ENCODE measurements around the gene SH2D5.
"Not testable (repeated sequence)": the region's sequence is repeated elsewhere in the genome, so short reads cannot be mapped to it uniquely, and the experiment has no call there.

The SH2D5 gene

DNA sequence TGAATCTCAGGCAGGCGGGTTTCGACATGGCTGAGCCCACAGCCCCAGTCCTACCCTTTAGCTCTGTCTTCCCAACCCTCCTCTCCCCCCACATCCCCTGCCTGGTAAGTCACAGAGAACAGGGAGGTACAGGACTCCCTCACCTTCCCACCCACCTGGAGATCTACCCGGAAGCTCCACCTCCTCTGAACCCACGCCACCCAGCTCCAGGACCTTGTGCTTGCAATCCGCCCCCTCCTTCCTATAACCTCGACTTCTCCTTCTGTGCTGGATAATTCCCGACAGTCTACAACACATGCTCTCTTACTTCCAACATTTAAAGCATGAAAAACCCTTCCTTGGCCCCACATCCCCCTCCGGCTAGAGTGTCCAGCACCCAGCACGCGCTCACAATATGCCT is 37.0 kb downstream of the SH2D5 start:
- DNase-seq (ENCODE audit: low read depth in 3 of 3), result no peak

- DNase-seq (ENCODE audit: low read depth in 3 of 3), result no peak
Measured at GRCh38 chr1:20693623-20694022, 38.9 kb downstream of the SH2D5 start.

DNA sequence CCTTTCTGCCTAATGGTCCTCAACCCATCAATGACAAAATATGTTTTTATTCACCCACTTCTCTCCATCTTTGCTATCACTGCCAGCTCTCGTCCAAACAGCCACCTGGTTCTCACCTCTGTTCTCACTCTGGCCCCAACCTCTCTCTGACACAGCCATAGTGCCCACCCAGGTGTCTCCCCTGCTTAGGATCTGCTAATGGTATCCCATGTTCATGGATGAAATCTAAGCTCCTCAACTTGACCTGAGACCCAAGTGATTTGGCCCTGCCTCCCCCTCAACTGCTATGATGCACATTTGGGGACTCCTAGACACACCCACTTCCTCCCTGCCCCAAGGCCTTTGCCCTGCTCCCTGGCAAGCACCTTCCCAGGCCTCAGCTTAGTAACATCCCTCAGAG is 40.6 kb downstream of the SH2D5 start:
- DNase-seq (ENCODE audit: low read depth in 3 of 3), result no peak

- no peak for DNase-seq (ENCODE audit: low read depth in 3 of 3)
Measured at GRCh38 chr1:20689645-20690056, 42.9 kb downstream of the SH2D5 start.

GRCh38 chr1:20686883-20687725 is 45.4 kb downstream of the SH2D5 start:
- no peak for DNase-seq (ENCODE audit: low read depth in 3 of 3)

DNA sequence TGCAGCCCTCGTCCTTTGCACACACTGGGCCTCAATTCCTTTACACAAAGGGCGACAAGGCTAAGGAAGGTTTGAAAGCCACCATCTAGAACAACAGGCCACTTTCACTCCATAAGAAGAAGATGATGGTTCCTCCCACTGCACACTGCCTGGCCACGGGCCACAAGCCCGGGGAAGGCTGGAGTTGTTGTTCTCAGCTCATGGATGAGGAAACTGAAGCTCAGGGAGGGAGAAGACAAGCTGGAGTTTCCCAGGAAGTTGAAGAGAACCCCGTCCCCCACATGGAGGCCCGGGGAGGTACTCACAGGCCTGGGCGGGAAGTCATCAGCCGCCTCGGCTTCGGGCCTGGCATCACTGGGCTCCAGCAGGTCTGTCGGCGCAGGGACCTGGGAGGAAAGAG is 46.8 kb downstream of the SH2D5 start:
- DNase-seq (ENCODE audit: low read depth in 3 of 3), result no peak

DNA sequence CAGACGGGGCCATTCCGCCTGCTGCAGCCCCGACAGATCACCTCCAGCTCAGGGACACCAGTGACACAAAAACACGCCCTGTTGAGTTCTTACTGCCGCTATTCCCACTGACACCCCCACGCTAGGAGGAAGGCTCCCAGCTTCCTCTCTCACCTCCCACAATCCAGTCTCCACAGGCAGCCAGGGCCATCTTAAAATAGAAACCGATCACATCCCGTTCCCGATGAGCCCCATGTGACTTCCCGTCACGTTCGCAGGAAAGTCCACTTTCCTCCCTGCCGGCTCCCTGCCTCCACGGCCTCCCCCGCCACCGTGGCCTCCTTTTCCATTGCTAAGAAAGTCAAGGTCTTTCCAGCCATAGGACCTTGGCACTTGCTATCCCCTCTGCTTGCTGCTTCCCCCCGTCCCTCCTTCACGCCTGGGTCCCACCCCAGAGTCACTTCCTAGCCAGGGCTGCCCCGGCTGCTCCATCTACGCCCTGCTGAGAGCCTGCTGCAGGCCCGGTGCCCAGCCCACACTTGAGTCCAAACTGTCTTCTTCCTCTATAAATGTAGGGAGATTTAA is 47.3 kb downstream of the SH2D5 start:
- DNase-seq (ENCODE audit: low read depth in 3 of 3), result no peak

- no peak for DNase-seq (ENCODE audit: low read depth in 3 of 3)
Measured at GRCh38 chr1:20684651-20685050, 47.9 kb downstream of the SH2D5 start.

- DNase-seq (ENCODE audit: low read depth in 3 of 3), result no peak
Measured at GRCh38 chr1:20684050-20684620, 48.4 kb downstream of the SH2D5 start.

DNA sequence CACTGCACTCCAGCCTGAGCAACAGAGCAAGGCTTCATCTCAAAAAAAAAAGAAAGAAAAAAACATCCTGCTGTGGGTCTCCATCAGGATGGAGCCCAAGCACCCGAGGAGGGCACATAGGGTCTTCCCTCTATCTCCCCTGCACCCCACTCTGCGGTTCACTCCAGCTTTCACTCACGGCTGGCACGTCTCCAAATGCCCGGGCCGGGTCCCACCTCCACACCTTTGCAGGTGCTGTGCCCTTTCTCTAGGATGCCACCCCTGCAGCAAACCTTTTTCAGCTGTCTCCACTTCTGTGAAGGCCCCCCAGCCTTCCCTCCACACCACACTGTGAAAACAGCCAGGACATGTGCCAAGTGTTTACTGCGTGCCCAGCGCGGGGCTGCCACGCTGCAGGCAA is 48.9 kb downstream of the SH2D5 start:
- DNase-seq (ENCODE audit: low read depth in 3 of 3), result no peak

DNA sequence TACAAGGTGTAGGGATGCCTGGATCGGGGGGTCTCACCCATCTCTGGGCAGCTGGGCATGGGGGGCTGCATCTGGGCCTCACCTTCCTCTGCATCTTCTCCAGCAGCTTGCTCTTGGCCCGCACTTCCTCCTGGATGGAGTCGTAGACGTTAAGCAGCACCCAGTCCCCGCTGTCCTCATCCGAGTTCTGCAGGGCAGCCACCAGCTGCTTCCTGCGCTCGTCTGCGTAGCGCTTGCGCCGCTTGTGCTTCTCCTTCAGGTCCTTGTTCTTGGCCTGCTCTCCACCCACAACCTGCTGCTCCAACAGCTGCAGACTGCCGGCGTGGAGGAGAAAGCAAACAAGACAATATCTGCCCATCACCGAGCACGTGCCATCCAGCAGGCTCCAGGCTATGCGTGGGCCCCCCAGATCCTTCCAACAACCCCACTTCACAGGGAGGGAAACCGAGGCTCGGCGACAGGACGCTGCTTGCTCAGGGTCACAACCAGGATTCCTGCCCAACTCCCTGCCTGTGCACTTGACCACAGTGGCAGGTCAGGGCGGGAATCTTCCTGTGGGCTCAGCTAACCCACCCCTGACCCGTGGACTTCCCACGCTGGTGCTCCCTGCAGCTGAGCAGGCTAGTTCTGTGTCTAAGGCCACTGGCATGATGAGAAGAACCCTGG is 49.8 kb downstream of the SH2D5 start:
- DNase-seq (ENCODE audit: low read depth in 3 of 3), result no peak

DNA sequence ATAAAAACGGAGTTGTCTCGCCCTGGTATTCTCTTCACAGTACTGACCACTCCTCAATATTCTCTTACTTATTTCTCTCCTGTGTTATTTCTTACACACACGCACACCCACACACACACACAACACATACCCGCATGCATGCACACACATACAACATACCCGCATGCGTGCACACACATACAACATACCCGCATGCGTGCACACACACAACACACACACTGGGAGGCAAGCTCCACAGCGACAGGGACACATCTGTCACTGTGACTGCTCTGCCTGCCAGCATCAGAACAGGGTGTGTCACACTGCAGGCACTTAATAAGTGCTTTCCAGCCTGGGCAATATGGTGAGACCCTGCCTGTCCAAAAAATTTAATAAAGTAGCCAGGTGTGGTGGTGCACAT is 50.5 kb downstream of the SH2D5 start:
- DNase-seq (ENCODE audit: low read depth in 3 of 3), result no peak

GRCh38 chr1:20680269-20680668 is 52.2 kb downstream of the SH2D5 start:
- DNase-seq (ENCODE audit: low read depth in 3 of 3), result no peak

GRCh38 chr1:20678599-20678998 is 53.9 kb downstream of the SH2D5 start:
- DNase-seq (ENCODE audit: low read depth in 3 of 3), result no peak

DNA sequence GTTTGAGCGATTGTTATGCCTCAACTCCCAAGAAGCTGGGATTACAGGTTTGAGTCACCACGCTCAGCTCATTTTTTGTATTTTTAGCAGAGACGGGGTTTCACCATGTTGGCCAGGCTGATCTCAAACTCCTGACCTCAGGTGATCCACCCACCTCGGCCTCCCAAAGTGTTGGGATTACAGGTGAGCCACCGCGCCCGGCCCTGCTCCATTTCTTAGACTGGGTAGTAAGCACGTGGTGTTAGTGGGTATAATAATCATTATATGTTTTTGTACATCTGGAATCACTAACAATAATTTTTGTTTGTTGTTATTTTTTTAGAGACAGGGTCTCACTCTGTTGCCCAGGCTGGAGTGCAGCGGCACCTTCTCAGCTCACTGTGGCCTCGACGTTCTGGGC is 58.9 kb downstream of the SH2D5 start:
- DNase-seq (ENCODE audit: low read depth in 3 of 3), result not testable (repeated sequence)

GRCh38 chr1:20672265-20672632 is 60.3 kb downstream of the SH2D5 start:
- DNase-seq (ENCODE audit: low read depth in 3 of 3), result no peak

- DNase-seq (ENCODE audit: low read depth in 3 of 3), result no peak
Measured at GRCh38 chr1:20670936-20671335, 61.6 kb downstream of the SH2D5 start.

All from stimulated activated CD4-positive, alpha-beta T cell treated with anti-CD3 and anti-CD28 coated beads, TNF-alpha, amount 100 ng/mL, for 48 hours (primary cell).